Measurements from ENCODE around the gene PRR23A. TPM values are rescaled to one million over a fixed set of nuclear protein-coding genes. Genes with fewer than 3 reads are reported as not detected.
A peak's percentile ranks its signal among the peaks of the same experiment; 100 is the strongest.

Gene PRR23A
- polyA plus RNA-seq, 3 donors = not detected

DNA sequence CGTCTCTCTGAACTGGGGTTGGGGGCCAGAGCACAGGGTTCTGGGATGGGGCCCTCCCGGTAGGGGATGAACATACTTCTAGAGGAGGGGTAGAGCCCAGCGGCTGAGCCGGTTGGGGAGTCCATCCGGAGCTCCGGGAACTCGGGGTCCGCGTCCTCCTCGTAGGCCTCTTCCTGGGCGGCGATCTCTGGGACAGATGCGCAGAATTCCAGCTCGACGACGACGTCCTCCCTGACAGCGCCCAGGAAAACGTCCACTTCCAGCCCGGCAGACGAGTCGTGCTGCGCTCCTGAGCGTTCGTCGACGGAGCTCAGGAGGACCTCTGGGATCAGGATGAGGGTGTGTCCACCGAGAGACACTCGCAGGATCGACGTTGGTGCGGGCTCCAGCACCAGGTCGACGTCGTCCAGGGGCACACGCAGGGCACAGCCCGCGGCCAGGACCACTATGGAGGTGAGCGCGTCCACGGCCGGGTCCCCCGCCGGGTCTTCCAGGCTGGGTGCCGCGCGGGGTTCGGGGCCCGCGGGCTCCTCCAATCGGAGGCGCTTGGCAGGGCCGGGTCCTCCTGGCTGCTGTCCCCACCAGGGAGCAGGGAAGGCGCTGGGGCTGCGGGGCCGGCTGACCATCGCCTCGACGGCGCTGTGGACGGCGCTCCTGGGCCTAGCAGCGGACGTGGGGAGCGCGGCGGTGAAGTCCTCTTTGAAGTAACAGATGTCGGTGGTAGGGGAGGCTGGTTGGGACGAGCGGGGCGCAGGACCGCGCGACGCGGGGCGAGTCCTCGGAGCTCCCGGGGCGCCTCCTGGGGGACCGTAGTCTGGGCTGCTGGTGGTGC, 14.2 kb upstream of the PRR23A start:
- Mint-ChIP-seq H3K36me3 (no peaks in the 10 kb centered on the region), H3K4me3 (peak overlapping the region in 1 of 2 donors; percentile 43), H3K27me3 (ENCODE audit: low read depth in 3 of 3) (peaks cover 0 to 5% (median 3%) of the 10 kb centered on the region in 3 donors), H3K4me1 (no peaks in the 10 kb centered on the region), H3K27ac (peak overlapping the region in 1 of 7 donors; percentile 66), H3K9me3 (peaks cover 19 to 39% (median 23%) of the 10 kb centered on the region in 7 donors)
- Histone ChIP-seq H3K4me2 (replicated peaks; ENCODE audit: extremely low read depth, low read length, poor library complexity, severe bottlenecking) (no peak overlapping the region), H3K9me3 (replicated peaks in 1 of 2; ENCODE audit: control insufficient read depth in 1 of 2, insufficient read depth in 1 of 2, low read length in 2 of 2) (peaks cover 4 to 23% of the 10 kb centered on the region in 2 donors), H2AFZ (ENCODE audit: insufficient read depth, low read depth, low read length, poor library complexity, severe bottlenecking) (no peak overlapping the region), H3K79me2 (ENCODE audit: insufficient read depth, low read length) (no peaks in the 10 kb centered on the region), H4K20me1 (ENCODE audit: insufficient read depth, low read length) (no peaks in the 10 kb centered on the region), H3K4me1 (ENCODE audit: control insufficient read depth in 1 of 2, insufficient read depth in 2 of 2, low read length in 2 of 2) (no peaks in the 10 kb centered on the region), H3K36me3 (replicated peaks in 1 of 2; ENCODE audit: control insufficient read depth in 1 of 2, insufficient read depth in 2 of 2, low read length in 2 of 2) (no peaks in the 10 kb centered on the region), H3K27ac (ENCODE audit: low read depth in 1 of 2, low read length in 2 of 2) (no peak overlapping the region), H3K27me3 (ENCODE audit: control insufficient read depth in 2 of 2, insufficient read depth in 2 of 2, low read length in 2 of 2) (no peaks in the 10 kb centered on the region), H3K9ac (ENCODE audit: insufficient read depth, low read length, poor library complexity, severe bottlenecking) (no peak overlapping the region), H3K4me3 (replicated peaks in 1 of 3; ENCODE audit: low read depth in 2 of 3, low read length in 3 of 3) (no peak overlapping the region)
- WGBS (ENCODE audit: insufficient coverage) = 59% methylated on average over 63 of the region's 81 CpGs
- intact Hi-C loops (cut with micrococcal nuclease) = no loop called here
- no peak for DNase-seq
- TF ChIP-seq, protein P1, sequence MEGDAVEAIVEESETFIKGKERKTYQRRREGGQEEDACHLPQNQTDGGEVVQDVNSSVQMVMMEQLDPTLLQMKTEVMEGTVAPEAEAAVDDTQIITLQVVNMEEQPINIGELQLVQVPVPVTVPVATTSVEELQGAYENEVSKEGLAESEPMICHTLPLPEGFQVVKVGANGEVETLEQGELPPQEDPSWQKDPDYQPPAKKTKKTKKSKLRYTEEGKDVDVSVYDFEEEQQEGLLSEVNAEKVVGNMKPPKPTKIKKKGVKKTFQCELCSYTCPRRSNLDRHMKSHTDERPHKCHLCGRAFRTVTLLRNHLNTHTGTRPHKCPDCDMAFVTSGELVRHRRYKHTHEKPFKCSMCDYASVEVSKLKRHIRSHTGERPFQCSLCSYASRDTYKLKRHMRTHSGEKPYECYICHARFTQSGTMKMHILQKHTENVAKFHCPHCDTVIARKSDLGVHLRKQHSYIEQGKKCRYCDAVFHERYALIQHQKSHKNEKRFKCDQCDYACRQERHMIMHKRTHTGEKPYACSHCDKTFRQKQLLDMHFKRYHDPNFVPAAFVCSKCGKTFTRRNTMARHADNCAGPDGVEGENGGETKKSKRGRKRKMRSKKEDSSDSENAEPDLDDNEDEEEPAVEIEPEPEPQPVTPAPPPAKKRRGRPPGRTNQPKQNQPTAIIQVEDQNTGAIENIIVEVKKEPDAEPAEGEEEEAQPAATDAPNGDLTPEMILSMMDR (IDR thresholded peaks at IDR 0.05) = no peak

DNA sequence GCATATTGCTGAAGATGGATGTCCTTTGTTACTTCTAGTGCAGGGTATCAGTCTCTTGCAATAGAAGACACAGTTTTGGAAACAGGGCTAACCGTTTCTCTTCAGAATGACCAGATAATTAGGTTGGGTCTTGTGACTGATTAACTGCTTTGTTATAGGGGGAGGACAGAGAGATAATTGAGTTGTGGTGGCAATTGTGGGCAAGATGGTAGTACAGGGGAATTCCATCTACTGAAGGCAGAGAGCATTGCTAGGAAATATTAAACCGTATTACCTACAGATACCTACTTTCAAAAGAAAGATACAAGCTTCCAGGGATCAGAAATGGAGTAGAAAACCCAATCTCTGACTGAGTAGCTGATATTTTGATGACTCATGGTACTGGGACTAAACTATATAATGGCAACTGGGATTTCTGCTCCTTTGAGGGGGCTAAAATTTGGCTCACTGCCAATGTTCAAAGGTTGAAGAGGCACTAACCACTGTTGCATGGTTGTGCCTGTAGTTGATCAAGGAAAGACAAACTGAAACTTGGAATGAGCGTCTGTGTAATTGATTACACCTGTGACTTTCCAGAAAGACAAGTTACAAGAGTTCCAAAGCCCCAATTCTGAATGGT, 10.5 kb upstream of the PRR23A start:
- Histone ChIP-seq H3K9ac (ENCODE audit: insufficient read depth, low read length, poor library complexity, severe bottlenecking) (no peak overlapping the region), H3K27ac (ENCODE audit: low read depth in 1 of 2, low read length in 2 of 2) (no peak overlapping the region), H3K27me3 (ENCODE audit: control insufficient read depth in 2 of 2, insufficient read depth in 2 of 2, low read length in 2 of 2) (no peaks in the 10 kb centered on the region), H4K20me1 (ENCODE audit: insufficient read depth, low read length) (no peaks in the 10 kb centered on the region), H3K4me1 (ENCODE audit: control insufficient read depth in 1 of 2, insufficient read depth in 2 of 2, low read length in 2 of 2) (no peaks in the 10 kb centered on the region), H3K79me2 (ENCODE audit: insufficient read depth, low read length) (no peaks in the 10 kb centered on the region), H3K4me2 (replicated peaks; ENCODE audit: extremely low read depth, low read length, poor library complexity, severe bottlenecking) (no peak overlapping the region), H2AFZ (ENCODE audit: insufficient read depth, low read depth, low read length, poor library complexity, severe bottlenecking) (no peak overlapping the region), H3K9me3 (replicated peaks in 1 of 2; ENCODE audit: control insufficient read depth in 1 of 2, insufficient read depth in 1 of 2, low read length in 2 of 2) (peaks cover 4 to 19% of the 10 kb centered on the region in 2 donors), H3K4me3 (replicated peaks in 1 of 3; ENCODE audit: low read depth in 2 of 3, low read length in 3 of 3) (no peak overlapping the region), H3K36me3 (replicated peaks in 1 of 2; ENCODE audit: control insufficient read depth in 1 of 2, insufficient read depth in 2 of 2, low read length in 2 of 2) (no peaks in the 10 kb centered on the region)
- DNase-seq = no peak
- peaks cover 0 to 5% (median 3%) of the 10 kb centered on the region in 3 donors for H3K27me3 Mint-ChIP-seq (ENCODE audit: low read depth in 3 of 3)
- TF ChIP-seq, protein P1 (IDR thresholded peaks at IDR 0.05) = no peak
- no peak overlapping the region for H3K27ac Mint-ChIP-seq
- H3K4me1 Mint-ChIP-seq = no peaks in the 10 kb centered on the region
- H3K4me3 Mint-ChIP-seq = no peak overlapping the region
- H3K9me3 Mint-ChIP-seq = peaks cover 17 to 41% (median 26%) of the 10 kb centered on the region in 7 donors
- no peaks in the 10 kb centered on the region for H3K36me3 Mint-ChIP-seq
- intact Hi-C loops (cut with micrococcal nuclease) = no loop called here
- 100% methylated on average over 1 of the region's 3 CpGs for WGBS (ENCODE audit: insufficient coverage)

All from CD14-positive monocyte (primary cell).